Cortex of kidney (tissue), 1 donor: ENCODE measurements around the gene MYCT1.
"Not testable (repeated sequence)": the region's sequence is repeated elsewhere in the genome, so short reads cannot be mapped to it uniquely, and the experiment has no call there.

Experiments used
- DNase-seq: peaks from one replicate; lab custom pipeline; 2025; lab: John Stamatoyannopoulos, UW

MYCT1 gene, protein sequence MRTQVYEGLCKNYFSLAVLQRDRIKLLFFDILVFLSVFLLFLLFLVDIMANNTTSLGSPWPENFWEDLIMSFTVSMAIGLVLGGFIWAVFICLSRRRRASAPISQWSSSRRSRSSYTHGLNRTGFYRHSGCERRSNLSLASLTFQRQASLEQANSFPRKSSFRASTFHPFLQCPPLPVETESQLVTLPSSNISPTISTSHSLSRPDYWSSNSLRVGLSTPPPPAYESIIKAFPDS

DNA sequence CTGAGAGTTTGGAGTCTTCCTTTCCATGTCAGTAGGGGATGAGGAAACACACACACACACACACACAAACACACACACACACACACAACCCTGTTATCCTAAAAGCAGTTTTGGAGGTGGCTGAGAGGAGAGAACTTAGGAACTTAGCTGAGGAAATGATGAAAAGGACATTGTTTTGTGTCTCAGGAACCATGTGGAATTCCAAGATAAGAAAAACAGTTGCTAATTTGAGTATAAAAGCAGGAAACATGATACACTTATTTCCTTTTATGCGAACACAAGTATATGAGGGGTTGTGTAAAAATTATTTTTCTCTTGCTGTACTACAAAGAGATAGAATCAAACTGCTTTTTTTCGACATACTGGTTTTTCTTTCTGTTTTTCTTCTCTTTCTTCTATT is at the start of gene MYCT1:
MYCT1 (plus strand) TSS at position 264 of the 400 bp plus-strand sequence; CDS start at position 270, 6 bp downstream.
- no peak for DNase-seq

DNA sequence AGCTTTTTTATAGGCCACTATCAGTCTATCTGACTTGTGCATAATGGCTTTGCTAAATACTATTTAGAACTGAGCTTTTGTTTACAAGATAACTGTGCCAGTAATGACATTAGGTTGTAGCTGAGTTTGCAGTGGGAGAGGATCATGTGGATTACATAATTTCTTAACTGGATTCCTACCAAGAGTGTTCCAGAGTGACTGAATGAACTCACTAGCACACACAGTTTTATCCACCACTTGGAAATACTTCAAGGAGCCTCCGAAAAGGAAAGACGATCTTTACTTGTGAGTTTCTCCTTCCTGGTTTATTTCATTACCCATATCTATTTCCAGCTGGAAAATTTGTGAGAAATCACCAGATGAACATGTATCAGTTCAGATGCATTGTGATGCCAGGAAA is 49.6 kb upstream of the MYCT1 start:
- DNase-seq, result no peak

DNA sequence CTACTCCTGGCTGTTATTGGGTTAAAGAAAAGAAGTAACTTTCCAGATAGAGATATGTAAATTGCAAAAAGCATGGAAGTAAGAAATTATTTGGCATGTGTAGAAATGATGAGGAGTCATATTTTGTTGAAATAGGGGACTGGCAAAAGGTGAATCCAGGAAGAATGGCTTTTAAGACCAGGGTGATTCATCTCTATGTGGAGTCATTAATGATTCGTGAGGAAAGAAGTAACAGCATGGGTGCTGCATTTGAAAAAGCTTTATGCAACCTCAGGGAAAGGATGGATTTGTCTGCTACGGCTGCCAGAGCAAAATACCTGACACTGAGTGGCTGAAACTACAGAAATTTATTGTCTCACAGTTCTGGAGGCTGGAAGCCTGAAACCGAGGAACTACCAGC is 45.7 kb upstream of the MYCT1 start:
- no peak for DNase-seq

GRCh38 chr6:152661776-152662175 is 35.9 kb upstream of the MYCT1 start:
- no peak for DNase-seq

GRCh38 chr6:152669895-152670294 is 27.8 kb upstream of the MYCT1 start:
- DNase-seq, result no peak

DNA sequence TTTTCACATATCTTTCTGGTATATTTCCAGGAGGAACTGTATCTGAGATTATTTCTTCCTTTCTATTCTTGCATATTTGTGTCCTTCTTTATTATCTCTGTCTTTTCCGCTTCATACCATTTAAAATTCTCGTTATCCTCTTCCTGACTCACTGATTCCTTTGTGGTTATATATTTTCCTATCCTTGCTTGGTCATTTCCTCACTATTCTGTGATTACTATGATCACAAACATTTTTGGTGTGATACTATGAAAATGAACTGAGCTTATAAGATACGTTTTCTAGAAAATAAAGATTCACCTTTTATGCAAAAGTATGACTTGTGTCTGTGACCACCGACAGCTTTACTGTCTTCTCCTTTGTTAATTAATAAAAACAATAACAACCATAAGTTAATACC is 26.5 kb upstream of the MYCT1 start:
- DNase-seq, result no peak

- no peak for DNase-seq
Measured at GRCh38 chr6:152673236-152673635, 24.5 kb upstream of the MYCT1 start.

DNA sequence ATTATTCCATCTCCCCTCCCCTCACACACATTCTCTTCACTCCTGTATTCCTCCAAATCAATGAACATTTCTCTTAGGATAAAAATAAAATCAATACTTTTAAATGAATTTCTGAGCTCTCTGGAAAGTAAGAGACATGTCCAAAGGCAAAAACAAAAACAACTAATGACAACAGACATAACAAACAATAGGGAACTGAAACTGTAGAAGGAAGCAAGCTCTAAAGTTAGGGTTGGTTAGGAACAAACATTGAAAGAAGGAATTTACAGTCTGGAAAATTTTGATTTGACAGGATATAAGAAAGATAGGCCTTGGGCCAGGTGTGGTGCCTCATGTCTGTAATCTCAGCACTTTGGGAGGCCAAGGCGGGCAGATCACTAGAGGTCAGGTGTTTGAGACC is 17.5 kb upstream of the MYCT1 start:
- DNase-seq, result no peak

- no peak for DNase-seq
Measured at GRCh38 chr6:152680879-152681517, 16.7 kb upstream of the MYCT1 start.

DNA sequence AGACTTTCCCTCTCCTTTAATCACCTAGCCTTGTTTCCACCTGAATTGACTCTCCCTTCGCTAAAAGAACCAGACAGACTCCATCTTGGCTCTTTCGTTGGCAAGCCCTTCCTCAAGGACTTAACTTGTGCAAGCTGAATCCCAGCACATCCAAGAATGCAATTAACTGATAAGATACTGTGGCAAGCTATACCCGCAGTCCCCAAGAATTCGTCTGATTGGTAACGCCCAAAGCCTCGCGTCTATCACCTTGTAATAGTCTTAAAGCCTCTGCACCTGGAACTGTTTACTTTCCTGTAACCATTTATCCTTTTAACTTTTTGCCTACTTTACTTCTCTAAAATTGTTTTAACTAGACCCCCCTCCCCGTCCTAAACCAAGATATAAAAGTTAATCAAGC is 15.6 kb upstream of the MYCT1 start:
- no peak for DNase-seq

DNA sequence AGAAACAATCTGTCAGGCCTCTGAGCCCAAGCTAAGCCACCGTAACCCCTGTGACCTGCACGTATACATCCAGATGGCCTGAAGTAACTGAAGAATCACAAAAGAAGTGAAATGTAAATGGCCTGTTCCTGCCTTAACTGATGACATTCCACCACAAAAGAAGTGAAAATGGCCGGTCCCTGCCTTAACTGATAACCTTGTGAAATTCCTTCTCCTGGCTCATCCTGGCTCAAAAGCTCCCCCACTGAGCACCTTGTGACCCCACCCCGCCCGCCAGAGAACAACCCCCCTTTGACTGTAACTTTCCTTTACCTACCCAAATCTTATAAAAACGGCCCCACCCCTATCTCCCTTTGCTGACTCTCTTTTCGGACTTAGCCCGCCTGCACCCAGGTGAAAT is 14.8 kb upstream of the MYCT1 start:
- DNase-seq, result not testable (repeated sequence)

DNA sequence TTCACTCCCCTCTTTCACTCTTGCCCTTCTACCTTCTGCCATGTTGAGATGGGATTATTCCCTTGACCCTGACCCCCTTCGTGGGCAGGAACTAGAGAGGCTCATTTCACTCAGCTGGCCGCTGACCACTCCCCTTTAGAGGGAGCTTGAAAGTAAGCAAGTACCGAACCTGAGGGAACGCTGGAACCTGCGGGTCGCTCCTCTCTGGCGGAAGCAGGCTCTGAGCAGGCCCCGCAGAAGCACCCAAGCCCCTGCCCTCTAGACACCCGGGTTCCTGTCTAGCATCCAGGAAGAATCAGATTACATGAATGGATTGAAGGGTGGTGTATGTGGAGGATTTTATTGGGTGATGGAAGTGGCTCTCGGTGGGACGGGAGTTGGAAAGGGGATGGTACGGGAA is 11.9 kb upstream of the MYCT1 start:
- no peak for DNase-seq

DNA sequence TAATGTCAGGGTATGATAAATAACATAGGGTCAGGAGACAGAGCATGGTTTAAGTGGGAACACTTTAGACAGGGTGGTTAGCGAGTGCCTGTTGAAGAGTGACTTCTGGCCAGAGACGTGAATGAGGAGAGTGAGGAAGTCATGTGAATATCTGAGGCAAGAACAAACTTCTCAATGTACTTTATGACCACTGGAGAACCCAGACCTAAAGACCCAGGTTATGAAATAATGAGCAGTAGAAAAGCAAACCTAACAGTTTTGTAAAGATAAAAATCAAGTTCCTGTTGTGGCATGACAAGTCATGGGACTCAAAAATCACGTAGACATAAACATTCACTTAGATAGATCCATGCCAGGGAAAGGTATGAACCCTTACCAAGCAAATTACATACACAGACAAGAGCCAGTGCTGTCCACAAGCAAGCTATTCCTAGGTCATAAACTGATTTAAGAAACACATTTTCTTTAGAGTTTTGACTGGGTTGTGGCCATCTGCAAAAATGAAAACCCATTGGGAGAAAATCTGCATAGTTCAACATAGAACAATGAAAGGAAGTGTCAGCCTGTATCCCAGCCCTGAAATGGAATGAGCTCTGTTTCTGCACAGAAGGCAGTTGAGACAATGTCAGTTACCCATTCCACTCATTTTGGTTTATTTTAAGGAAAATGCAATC is 2.2 kb upstream of the MYCT1 start:
- no peak for DNase-seq

- no peak for DNase-seq
Measured at GRCh38 chr6:152696522-152696921, 1.2 kb upstream of the MYCT1 start.

DNA sequence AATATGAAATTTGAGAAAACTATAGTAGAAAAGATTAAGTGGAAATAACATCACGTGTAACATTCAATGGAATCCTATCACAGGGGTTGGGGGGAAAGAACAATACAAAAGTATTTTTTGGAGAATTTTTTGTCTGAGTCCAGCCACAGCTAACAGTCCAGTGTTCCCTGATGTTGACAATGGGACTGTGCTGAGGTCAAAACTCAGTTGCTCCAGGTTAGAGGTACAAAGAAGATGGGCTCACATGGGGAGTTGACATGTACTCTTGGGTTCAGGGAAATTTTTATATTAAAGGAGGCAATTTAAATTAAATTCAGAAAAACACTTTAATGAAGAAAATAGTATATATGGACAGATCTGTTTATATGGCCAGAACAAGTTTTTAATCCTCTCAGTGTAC is 995 bp downstream of the MYCT1 start:
- DNase-seq, result no peak

- no peak for DNase-seq
Measured at GRCh38 chr6:152700427-152700826, 2.7 kb downstream of the MYCT1 start.

GRCh38 chr6:152701081-152701862 is 3.6 kb downstream of the MYCT1 start:
- no peak for DNase-seq

GRCh38 chr6:152701863-152702401 is 4.2 kb downstream of the MYCT1 start:
- DNase-seq, result no peak

DNA sequence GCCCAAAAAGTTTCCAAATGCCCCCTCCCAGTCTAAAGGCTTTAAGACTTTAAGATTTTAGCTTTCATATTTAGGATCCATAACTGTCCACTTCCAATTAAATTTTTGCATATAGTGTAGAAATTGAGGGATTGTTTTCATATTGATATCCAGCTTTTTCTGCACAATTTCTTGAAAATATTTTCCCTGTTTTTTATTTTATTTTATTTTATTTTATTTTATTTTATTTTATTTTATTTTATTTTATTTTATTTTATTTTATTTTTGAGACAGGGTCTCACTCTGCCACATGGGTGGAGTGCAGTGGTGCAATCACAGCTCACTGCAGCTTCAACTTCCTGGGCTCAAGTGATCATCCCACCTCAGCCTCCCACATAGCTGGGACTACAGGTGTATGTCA is 6.1 kb downstream of the MYCT1 start:
- DNase-seq, result not testable (repeated sequence)

GRCh38 chr6:152705327-152705726 is 7.6 kb downstream of the MYCT1 start:
- no peak for DNase-seq

- no peak for DNase-seq
Measured at GRCh38 chr6:152716322-152716721, 18.6 kb downstream of the MYCT1 start.

- no peak for DNase-seq
Measured at GRCh38 chr6:152720974-152721373, 23.3 kb downstream of the MYCT1 start.
